GM20000 (cell line): ENCODE measurements around the gene CCL16.
A peak's percentile ranks its signal among the peaks of the same experiment; 100 is the strongest.

Source experiments
- DNase-seq: peaks from one replicate; pipeline ENCODE4 v3.0.0; 2012; ENCODE audit warnings: low spot score
- TF ChIP-seq, protein P1 (sequence below): IDR thresholded peaks from 2 replicates; pipeline ENCODE4 v1.5.1; 2012; ENCODE audit warnings: mild to moderate bottlenecking, control low read depth; ENCODE audit errors: extremely low read depth, missing control alignments

CCL16 gene

DNA sequence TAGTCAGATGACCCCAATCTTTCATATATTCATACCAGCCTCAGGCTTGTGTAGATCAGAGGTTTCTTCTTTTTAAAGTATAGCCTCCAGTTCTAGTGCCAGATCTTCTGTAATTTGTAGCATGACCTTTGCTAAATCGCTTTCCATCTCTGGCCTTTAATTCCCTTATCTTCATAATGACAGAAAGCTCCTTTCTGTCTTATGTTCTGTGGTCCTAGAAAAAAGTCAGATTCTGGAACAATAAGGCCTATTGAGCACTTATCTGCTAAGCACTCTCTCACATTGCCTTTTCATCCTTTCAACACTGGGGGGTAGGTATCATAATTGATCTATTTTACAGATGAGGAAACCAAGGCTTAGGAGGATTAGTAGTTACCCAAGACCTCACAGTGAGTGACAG is 9.2 kb downstream of the CCL16 start:
- no peak for DNase-seq
- TF ChIP-seq, protein P1, sequence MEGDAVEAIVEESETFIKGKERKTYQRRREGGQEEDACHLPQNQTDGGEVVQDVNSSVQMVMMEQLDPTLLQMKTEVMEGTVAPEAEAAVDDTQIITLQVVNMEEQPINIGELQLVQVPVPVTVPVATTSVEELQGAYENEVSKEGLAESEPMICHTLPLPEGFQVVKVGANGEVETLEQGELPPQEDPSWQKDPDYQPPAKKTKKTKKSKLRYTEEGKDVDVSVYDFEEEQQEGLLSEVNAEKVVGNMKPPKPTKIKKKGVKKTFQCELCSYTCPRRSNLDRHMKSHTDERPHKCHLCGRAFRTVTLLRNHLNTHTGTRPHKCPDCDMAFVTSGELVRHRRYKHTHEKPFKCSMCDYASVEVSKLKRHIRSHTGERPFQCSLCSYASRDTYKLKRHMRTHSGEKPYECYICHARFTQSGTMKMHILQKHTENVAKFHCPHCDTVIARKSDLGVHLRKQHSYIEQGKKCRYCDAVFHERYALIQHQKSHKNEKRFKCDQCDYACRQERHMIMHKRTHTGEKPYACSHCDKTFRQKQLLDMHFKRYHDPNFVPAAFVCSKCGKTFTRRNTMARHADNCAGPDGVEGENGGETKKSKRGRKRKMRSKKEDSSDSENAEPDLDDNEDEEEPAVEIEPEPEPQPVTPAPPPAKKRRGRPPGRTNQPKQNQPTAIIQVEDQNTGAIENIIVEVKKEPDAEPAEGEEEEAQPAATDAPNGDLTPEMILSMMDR, result no peak

DNA sequence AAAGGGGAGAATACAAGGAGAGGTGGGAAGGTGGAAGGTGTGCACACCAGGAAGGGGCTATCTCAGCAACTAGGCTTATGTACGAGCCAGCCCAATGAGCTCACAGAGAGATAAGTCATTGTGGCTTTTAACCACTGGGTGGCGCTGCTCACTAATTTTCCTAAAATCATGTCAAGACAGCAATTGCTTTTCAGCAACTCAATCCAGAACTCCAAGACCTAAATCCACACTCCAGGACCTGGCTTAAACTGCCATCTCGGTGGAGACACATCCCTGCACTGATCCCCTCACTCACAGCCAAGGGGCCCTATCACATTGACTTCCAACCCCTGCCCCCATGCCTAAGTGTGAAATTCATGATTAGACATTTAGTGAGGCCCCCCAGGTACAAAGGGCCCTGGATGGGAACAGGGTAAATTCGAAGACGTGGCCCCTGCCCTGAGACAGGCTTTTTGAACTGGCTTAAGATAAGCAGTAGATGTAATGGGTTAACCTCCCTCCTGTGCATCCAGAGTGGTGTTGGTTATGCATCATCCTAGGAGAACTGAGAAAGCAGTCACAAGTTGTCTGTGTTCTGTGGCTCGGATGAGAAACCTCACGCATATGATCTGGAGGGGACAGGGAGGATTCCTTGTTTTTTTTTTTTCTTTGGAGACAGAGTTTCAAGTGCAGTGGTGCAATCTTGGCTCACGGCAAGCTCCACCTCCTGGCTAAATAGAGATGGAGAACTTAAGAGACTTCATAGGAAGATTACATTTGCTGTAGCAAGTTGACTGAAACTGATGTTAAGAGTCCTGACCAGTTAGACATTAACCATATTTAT is 11.5 kb downstream of the CCL16 start:
- TF ChIP-seq, protein P1, result peak; percentile 77
- DNase-seq, result peak; percentile 69

DNA sequence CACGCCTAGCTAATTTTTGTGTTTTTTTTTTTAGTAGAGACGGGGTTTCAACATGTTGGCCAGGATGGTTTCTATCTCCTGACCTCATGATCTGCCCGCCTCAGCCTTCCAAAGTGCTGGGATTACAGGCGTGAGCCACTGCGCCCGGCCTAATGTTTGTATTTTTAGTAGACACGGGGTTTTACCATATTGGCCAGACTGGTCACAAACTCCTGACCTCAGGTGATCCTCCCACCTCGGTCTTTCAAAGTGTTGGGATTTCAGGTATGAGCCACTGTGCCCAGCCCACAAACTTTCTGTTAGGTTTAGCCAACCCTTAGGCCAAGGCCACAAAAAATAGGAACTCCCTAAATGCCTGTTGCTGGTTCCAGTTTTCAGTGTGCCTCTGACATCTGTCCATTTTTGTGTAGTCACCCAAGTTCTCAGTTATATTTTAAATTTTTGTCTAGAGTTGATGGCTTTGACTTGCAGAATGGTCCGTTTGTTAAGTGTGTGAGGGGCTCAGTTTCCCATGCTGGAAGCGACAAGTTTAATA is 12.7 kb downstream of the CCL16 start:
- TF ChIP-seq, protein P1, result no peak

DNA sequence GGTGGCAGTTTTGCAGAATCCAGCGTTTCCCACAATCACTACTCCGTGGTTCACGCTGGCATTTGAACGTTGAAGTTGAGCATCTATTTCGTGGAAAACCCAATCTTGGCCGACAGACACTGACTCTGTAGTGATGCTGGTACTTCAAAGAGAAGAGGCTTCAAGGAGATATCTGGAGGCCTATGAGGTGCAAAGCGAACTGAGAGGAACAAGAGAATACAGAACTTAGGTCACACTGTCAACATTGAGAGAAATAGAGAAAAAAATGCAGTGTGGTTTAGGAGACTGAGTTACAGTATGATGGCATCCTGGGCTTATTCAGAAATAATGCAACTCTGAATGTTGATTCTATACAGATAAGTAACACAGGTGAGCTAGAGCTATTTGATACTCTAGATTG is 16.0 kb downstream of the CCL16 start:
- TF ChIP-seq, protein P1, result no peak
- DNase-seq, result no peak

More for the DNA sequence above, 12.7 kb downstream of the CCL16 start:
- no peak for DNase-seq

DNA sequence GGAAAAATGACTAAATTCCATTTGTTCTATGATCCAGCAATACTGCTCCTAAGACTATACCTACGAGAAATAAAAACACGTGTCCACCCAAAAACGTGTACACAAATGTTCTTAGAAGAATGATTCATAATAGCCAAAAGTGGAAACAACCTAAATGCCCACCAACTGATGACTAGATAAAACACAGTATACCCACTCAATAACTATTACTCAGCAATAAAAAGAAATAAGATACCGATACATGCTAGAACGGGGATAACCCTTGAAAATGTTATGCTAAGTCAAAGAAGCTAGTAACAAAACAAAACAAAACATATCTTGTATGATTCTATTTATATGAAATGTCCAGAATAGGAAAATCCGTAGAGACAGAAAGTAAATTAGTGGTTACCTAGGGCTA is 17.6 kb downstream of the CCL16 start:
- TF ChIP-seq, protein P1, result no peak
- no peak for DNase-seq

DNA sequence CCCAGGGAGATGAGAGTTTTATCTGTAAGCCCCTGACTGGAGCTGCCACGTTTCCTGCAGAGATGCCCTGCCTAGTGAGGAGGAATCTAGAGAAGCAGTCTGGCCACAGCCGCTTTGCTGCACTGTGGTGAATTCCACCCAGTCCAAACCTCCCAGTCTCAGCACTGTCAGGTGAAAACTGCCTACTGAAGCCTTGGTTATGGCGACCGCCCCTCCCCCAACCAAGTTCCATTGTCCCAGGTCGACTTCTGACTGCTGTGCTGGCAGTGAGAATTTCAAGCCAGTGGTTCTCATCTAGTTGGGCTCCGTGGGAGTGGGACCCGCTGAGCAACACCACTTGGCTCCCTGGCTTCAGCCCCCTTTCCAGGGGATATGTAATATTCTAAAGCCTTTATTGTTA is 27.6 kb downstream of the CCL16 start:
- TF ChIP-seq, protein P1, result no peak
- DNase-seq, result no peak

DNA sequence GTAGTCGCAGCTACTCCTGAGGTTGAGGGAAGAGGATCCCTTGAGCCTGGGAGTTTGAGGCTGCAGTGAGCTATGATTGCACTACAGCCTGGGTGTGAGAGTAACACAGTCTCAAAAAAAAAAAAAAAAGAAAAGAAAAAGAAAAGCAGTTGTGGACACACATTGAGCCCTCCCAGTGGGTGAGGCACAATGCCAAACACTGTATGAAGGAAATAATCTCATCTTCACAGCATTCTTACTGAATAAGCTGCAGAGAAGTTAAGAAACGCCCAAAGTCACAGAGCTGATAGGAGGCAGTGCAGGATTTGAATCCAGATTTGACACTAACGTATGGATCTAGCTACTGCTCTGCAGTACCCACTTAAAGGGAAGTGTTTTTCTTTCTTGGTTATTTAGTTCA is 31.9 kb downstream of the CCL16 start:
- no peak for DNase-seq
- TF ChIP-seq, protein P1, result no peak
